HCT116 (cell line): ENCODE measurements around the gene CT45A8. TPM values are rescaled to one million over a fixed set of nuclear protein-coding genes. Genes with fewer than 3 reads are reported as not detected.
"Not testable (repeated sequence)": the region's sequence is repeated elsewhere in the genome, so short reads cannot be mapped to it uniquely, and the experiment has no call there.

Experiments used
- ATAC-seq: fragments of 200-7000 bp; cut with Tn5 transposase; 2 replicates; pipeline ENCODE4 v1.9.1; 2020; ENCODE audit warnings: mild to moderate bottlenecking, moderate library complexity
- BruUV-seq: library from RNA; stranded (reverse); fragments of 400-500 nt; replicated peaks from 2 replicates; lab custom pipeline; 2021; lab: Mats Ljungman, UMichigan
- CTCF ChIA-PET: fragments of 300-600 bp; sonication (Branson Sonifier 250); formaldehyde crosslinking; loops from one replicate; lab custom pipeline; 2021; ENCODE audit warnings: antibody characterized with exemption; lab: Charles Lee
- POLR2A ChIA-PET: fragments of 300-600, 350-600 bp; sonication (Branson Sonifier 250); formaldehyde crosslinking; loops from one replicate; lab custom pipeline; 2021; ENCODE audit warnings: antibody characterized with exemption; lab: Charles Lee
- RAD21 ChIA-PET, 2 experiments: fragments of 300-600 bp; sonication (Branson Sonifier 250); formaldehyde crosslinking; loops; one replicate each; lab custom pipeline; 2023; ENCODE audit warnings: low total read pairs in 2 of 2; ENCODE audit not compliant: uncharacterized antibody in 2 of 2, unreplicated experiment in 2 of 2, low non-redundant PET in 1 of 2; lab: Charles Lee
- DNase-seq: peaks from one replicate; pipeline ENCODE4 v3.0.0-alpha.2; 2010; ENCODE audit warnings: low read depth, low spot score
- H2AFZ ChIP-seq: fragments of 200-600 bp; shearing (Covaris generic), sonication (generic); 2 replicates; pipeline ENCODE4 v1.6.1; 2017; ENCODE audit warnings: low read depth, mixed run types, mixed read lengths, antibody characterized with exemption, low read length; ENCODE audit not compliant: poor library complexity, severe bottlenecking
- H3K27ac ChIP-seq: 2 replicates; pipeline ENCODE4 v1.5.1; 2012; ENCODE audit warnings: low read depth, low read length
- H3K27me3 ChIP-seq: fragments of 200-600 bp; sonication (generic); 2 replicates; pipeline ENCODE4 v1.6.1; 2016; ENCODE audit warnings: mixed run types, low read length, mixed read lengths; ENCODE audit not compliant: insufficient read depth
- H3K36me3 ChIP-seq, 2 experiments: fragments of 200-500 bp in 1 of 2; fragments of 200-600 bp in 1 of 2; sonication (Bioruptor generic) in 1 of 2; sonication (generic) in 1 of 2; 2 replicates each; pipeline versions ENCODE4 v1.5.1 to v1.6.1; 2014 to 2016; ENCODE audit warnings: low read length in 2 of 2, inconsistent platforms in 1 of 2, mixed read lengths in 1 of 2, mixed run types in 1 of 2; ENCODE audit not compliant: insufficient read depth in 2 of 2, control insufficient read depth in 1 of 2
- H3K4me1 ChIP-seq, 2 experiments: fragments of 200-600 bp in 1 of 2; sonication (generic) in 1 of 2; 2 replicates each; pipeline versions ENCODE4 v1.5.1 to v1.6.1; 2012 to 2017; ENCODE audit warnings: low read length in 2 of 2, inconsistent platforms in 1 of 2, mild to moderate bottlenecking in 1 of 2, mixed read lengths in 1 of 2, mixed run types in 1 of 2, moderate library complexity in 1 of 2; ENCODE audit not compliant: insufficient read depth in 2 of 2, control insufficient read depth in 1 of 2
- H3K4me2 ChIP-seq: fragments of 200-600 bp; sonication (generic); 2 replicates; pipeline ENCODE4 v1.6.1; 2017; ENCODE audit warnings: mixed run types, low read length, mixed read lengths
- H3K4me3 ChIP-seq, 2 experiments: fragments of 200-600 bp in 1 of 2; sonication (generic) in 1 of 2; replicated peaks in 1 of 2; 2 replicates each; pipeline ENCODE4 v1.5.1; 2011 to 2016; ENCODE audit warnings: low read length in 2 of 2, control low read depth in 1 of 2, low read depth in 1 of 2, mild to moderate bottlenecking in 1 of 2, mixed read lengths in 1 of 2, mixed run types in 1 of 2
- H3K79me2 ChIP-seq: fragments of 200-600 bp; sonication (generic); 2 replicates; pipeline ENCODE4 v1.6.1; 2017; ENCODE audit warnings: mild to moderate bottlenecking, mixed run types, low read length, moderate library complexity, mixed read lengths; ENCODE audit not compliant: insufficient read depth
- H3K9ac ChIP-seq: fragments of 200-600 bp; sonication (generic); 2 replicates; pipeline ENCODE4 v1.6.1; 2016; ENCODE audit warnings: low read length, mixed read lengths
- H3K9me2 ChIP-seq: fragments of 200-600 bp; sonication (generic), shearing (Covaris generic); 2 replicates; pipeline ENCODE4 v1.6.1; 2017; ENCODE audit warnings: mixed run types, mild to moderate bottlenecking, moderate library complexity; ENCODE audit not compliant: insufficient read depth
- H3K9me3 ChIP-seq, 2 experiments: fragments of 200-500 bp in 1 of 2; fragments of 200-600 bp in 1 of 2; sonication (Bioruptor generic) in 1 of 2; sonication (generic) in 1 of 2; 2 replicates each; pipeline ENCODE4 v1.6.1; 2014 to 2017; ENCODE audit warnings: low read length in 2 of 2, mixed read lengths in 2 of 2, inconsistent platforms in 1 of 2, low read depth in 1 of 2, mild to moderate bottlenecking in 1 of 2, mixed run types in 1 of 2, moderate library complexity in 1 of 2; ENCODE audit not compliant: control insufficient read depth in 1 of 2, insufficient read depth in 1 of 2
- H4K20me1 ChIP-seq: fragments of 200-600 bp; sonication (generic), shearing (Covaris generic); 2 replicates; pipeline ENCODE4 v1.6.1; 2017; ENCODE audit warnings: mixed run types, mild to moderate bottlenecking, moderate library complexity; ENCODE audit not compliant: insufficient read depth
- ELF1 ChIP-seq: IDR thresholded peaks from 2 replicates; pipeline ENCODE4 v1.6.1; 2012; ENCODE audit warnings: low read depth, borderline replicate concordance
- EZH2phosphoT487 ChIP-seq: fragments of 200-600 bp; IDR thresholded peaks from 2 replicates; pipeline ENCODE4 v1.6.1; 2018; ENCODE audit warnings: antibody characterized with exemption, borderline replicate concordance
- RAD21 ChIP-seq: IDR thresholded peaks from 2 replicates; pipeline ENCODE4 v1.6.1; 2012; ENCODE audit warnings: low read depth, mild to moderate bottlenecking
- TCF7L2 ChIP-seq: IDR thresholded peaks from 2 replicates; pipeline ENCODE4 v1.7.0; 2011; ENCODE audit warnings: borderline replicate concordance, inconsistent platforms; ENCODE audit not compliant: insufficient read depth, insufficient read length; ENCODE audit errors: extremely low read depth
- ZNF274 ChIP-seq: fragments of 200-500 bp; sonication (Bioruptor generic); IDR thresholded peaks from 2 replicates; pipeline ENCODE4 v1.6.1; 2014; ENCODE audit warnings: mild to moderate bottlenecking, low read depth, low read length, inconsistent platforms
- intact Hi-C: fragments of 100-400 bp; cut with micrococcal nuclease; formaldehyde crosslinking; loops from 2 replicates; pipeline ENCODE4 v1.10.0; 2022
- total RNA-seq: library from RNA; stranded (reverse); gene quantifications from one replicate; pipeline ENCODE4 v1.2.1, GENCODE V29; 2021; ENCODE audit not compliant: unreplicated experiment
- TF ChIP-seq, protein P1 (sequence below): IDR thresholded peaks from 2 replicates; pipeline ENCODE4 v1.6.1; 2012
- TF ChIP-seq, protein P2 (sequence below): IDR thresholded peaks from 2 replicates; pipeline ENCODE4 v1.6.1; 2012; ENCODE audit warnings: low read depth
- TF ChIP-seq, protein P3 (sequence below), 3 experiments: fragments of 200-600 bp in 1 of 3; sonication (generic) in 1 of 3; IDR thresholded peaks in 2 of 3; conservative IDR thresholded peaks in 1 of 3; 2 replicates each; pipeline ENCODE4 v1.5.1; 2012 to 2017; ENCODE audit warnings: low read depth in 2 of 3, low read length in 2 of 3, antibody characterized with exemption in 1 of 3, borderline replicate concordance in 1 of 3, control low read depth in 1 of 3, mild to moderate bottlenecking in 1 of 3, mixed read lengths in 1 of 3, mixed run types in 1 of 3, moderate library complexity in 1 of 3; ENCODE audit not compliant: insufficient read depth in 1 of 3

Gene CT45A8
- total RNA-seq, 1 experiment from 2014 or later: not detected

DNA sequence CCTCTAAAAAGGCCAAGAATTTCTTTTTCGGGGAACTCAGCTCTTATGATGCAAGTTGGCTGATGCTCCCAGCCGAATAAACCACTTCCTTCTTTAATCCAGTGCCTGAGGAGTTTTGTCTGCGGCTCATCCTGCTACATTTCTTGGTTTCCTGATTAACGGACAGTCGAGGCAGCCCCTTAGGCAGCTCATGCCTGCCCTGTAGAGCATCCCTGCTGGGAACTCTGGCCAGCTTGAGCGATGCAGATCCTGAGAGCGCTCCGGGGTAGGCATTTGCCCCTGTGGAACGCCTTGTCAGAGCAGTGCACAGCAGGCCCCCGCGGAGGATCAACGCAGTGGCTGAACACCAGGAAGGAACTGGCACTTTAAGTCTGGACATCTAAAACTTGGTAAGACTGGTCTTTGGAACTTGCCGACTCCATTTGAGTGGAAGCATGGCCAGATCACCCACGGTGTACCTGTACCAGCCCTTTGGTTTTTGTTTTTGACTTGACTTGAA lies 35.8 kb upstream of the CT45A8 start (continued):
- no peak for TF ChIP-seq EZH2phosphoT487
- TF ChIP-seq, protein P1, sequence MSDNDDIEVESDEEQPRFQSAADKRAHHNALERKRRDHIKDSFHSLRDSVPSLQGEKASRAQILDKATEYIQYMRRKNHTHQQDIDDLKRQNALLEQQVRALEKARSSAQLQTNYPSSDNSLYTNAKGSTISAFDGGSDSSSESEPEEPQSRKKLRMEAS: no peak
- TF ChIP-seq ZNF274: no peak
- TF ChIP-seq TCF7L2: no peak
- TF ChIP-seq, protein P2, sequence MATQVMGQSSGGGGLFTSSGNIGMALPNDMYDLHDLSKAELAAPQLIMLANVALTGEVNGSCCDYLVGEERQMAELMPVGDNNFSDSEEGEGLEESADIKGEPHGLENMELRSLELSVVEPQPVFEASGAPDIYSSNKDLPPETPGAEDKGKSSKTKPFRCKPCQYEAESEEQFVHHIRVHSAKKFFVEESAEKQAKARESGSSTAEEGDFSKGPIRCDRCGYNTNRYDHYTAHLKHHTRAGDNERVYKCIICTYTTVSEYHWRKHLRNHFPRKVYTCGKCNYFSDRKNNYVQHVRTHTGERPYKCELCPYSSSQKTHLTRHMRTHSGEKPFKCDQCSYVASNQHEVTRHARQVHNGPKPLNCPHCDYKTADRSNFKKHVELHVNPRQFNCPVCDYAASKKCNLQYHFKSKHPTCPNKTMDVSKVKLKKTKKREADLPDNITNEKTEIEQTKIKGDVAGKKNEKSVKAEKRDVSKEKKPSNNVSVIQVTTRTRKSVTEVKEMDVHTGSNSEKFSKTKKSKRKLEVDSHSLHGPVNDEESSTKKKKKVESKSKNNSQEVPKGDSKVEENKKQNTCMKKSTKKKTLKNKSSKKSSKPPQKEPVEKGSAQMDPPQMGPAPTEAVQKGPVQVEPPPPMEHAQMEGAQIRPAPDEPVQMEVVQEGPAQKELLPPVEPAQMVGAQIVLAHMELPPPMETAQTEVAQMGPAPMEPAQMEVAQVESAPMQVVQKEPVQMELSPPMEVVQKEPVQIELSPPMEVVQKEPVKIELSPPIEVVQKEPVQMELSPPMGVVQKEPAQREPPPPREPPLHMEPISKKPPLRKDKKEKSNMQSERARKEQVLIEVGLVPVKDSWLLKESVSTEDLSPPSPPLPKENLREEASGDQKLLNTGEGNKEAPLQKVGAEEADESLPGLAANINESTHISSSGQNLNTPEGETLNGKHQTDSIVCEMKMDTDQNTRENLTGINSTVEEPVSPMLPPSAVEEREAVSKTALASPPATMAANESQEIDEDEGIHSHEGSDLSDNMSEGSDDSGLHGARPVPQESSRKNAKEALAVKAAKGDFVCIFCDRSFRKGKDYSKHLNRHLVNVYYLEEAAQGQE: no peak

DNA sequence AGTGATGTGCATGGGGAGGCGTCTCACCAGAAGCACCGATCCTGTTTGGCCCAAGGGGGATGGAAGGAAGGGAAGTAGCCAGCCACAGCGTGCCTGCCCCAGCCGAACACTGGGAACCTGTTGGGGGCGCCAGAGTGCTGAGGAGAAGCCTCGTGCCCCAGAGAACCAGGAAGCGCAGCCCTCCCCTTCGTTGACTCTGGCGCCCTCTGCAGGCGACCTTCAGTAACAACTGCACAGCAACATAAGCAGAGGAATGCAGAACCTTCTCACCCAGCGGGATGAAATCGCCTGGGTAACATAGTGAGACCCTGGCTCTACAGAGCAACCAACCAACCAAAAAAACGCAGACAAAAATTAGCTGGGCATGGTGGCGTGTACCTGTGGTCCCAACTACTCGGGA lies 34.6 kb upstream of the CT45A8 start:
- not testable (repeated sequence) for H3K9me3 ChIP-seq, H4K20me1 ChIP-seq, H2AFZ ChIP-seq, H3K4me3 ChIP-seq
- TF ChIP-seq ELF1: 0 out of 2 replicates have a peak, but pooled peaks have one; percentile 23
- TF ChIP-seq, protein P3, sequence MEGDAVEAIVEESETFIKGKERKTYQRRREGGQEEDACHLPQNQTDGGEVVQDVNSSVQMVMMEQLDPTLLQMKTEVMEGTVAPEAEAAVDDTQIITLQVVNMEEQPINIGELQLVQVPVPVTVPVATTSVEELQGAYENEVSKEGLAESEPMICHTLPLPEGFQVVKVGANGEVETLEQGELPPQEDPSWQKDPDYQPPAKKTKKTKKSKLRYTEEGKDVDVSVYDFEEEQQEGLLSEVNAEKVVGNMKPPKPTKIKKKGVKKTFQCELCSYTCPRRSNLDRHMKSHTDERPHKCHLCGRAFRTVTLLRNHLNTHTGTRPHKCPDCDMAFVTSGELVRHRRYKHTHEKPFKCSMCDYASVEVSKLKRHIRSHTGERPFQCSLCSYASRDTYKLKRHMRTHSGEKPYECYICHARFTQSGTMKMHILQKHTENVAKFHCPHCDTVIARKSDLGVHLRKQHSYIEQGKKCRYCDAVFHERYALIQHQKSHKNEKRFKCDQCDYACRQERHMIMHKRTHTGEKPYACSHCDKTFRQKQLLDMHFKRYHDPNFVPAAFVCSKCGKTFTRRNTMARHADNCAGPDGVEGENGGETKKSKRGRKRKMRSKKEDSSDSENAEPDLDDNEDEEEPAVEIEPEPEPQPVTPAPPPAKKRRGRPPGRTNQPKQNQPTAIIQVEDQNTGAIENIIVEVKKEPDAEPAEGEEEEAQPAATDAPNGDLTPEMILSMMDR (IDR thresholded peaks at IDR 0.05 in 2 of 3, conservative IDR thresholded peaks at IDR 0.05 in 1 of 3; ENCODE audit: borderline replicate concordance in 1 of 3, insufficient read depth in 1 of 3, low read depth in 2 of 3, low read length in 2 of 3): peak; percentile 29 to 51 (median 31); a peak in 4 of 6 replicates
- peak; percentile 28 for TF ChIP-seq RAD21
- TF ChIP-seq, all 23 proteins: peak for 3; not testable (repeated sequence) for 20
- ATAC-seq, CTCF ChIA-PET, H3K4me2 ChIP-seq, H3K79me2 ChIP-seq, BruUV-seq, RAD21 ChIA-PET, H3K9me2 ChIP-seq, intact Hi-C loops, H3K36me3 ChIP-seq, H3K4me1 ChIP-seq, H3K9ac ChIP-seq, POLR2A ChIA-PET, H3K27ac ChIP-seq, H3K27me3 ChIP-seq: not testable (repeated sequence)
- DNase-seq: peak; percentile 6

DNA sequence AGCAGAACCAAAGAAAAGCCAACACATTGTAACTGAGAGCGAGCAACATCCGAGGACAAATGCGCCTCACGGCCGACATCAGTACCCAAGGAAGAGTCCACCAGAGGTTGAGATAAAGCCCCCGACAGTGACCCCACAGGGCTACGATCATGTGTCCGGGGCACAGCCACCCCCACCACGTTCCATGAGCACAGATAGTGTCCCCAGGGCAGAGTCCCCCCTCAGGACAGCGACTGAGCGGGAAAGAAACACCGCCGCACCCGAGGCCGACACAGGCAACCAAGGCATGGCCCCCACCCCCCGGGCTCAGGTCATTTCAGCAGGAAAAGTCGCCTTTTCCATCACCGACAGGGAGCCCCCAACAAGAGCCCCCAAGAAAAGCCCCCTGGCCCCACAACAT lies 33.9 kb upstream of the CT45A8 start:
- H2AFZ ChIP-seq, POLR2A ChIA-PET, H3K4me3 ChIP-seq, DNase-seq, RAD21 ChIA-PET, H4K20me1 ChIP-seq, H3K9me2 ChIP-seq, H3K4me1 ChIP-seq, H3K79me2 ChIP-seq, CTCF ChIA-PET, ATAC-seq, H3K4me2 ChIP-seq, BruUV-seq, H3K9ac ChIP-seq, intact Hi-C loops, H3K27ac ChIP-seq, H3K9me3 ChIP-seq, H3K27me3 ChIP-seq, H3K36me3 ChIP-seq: not testable (repeated sequence)
